ENCODE measurements around the gene TRIP12.

GRCh38 chr2:229784791-229785190 lies 137.0 kb downstream of the TRIP12 start:
- TF ChIP-seq CTCF (IDR thresholded peaks at IDR 0.05): no peak
- TF ChIP-seq POLR2AphosphoS5 (IDR thresholded peaks at IDR 0.05): no peak
- no peak for TF ChIP-seq POLR2A (IDR thresholded peaks at IDR 0.05; ENCODE audit: low read depth)
- no peak for TF ChIP-seq EP300 (IDR thresholded peaks at IDR 0.05)

All from esophagus muscularis mucosa (tissue), 4 donors.